Neural progenitor cell (in vitro differentiated cells): Measurements from ENCODE around the gene MSS51. TPM values are rescaled to one million over a fixed set of nuclear protein-coding genes. Genes with fewer than 3 reads are reported as not detected.

Source experiments
- DNase-seq: peaks from one replicate; pipeline ENCODE4 v3.0.0-alpha.2; 2016; ENCODE audit warnings: low spot score
- H2AFZ ChIP-seq: fragments of 200-600 bp; sonication (generic); replicated peaks from 2 replicates; pipeline ENCODE4 v1.6.1; 2016; ENCODE audit warnings: antibody characterized with exemption
- H3F3A ChIP-seq: fragments of 200-600 bp; sonication (generic); 2 replicates; pipeline ENCODE4 v1.6.1; 2016; ENCODE audit warnings: antibody characterized with exemption, low read depth
- H3K27ac ChIP-seq: fragments of 200-600 bp; sonication (generic); 2 replicates; pipeline ENCODE4 v1.5.1; 2016; ENCODE audit warnings: mild to moderate bottlenecking
- H3K27me3 ChIP-seq: fragments of 200-600 bp; sonication (generic); 2 replicates; pipeline ENCODE4 v1.6.1; 2016; ENCODE audit warnings: mild to moderate bottlenecking, moderate library complexity
- H3K36me3 ChIP-seq: fragments of 200-600 bp; sonication (generic); 2 replicates; pipeline ENCODE4 v1.5.1; 2016
- H3K4me1 ChIP-seq: fragments of 200-600 bp; sonication (generic); 2 replicates; pipeline ENCODE4 v1.6.1; 2016; ENCODE audit warnings: mixed run types
- H3K4me2 ChIP-seq: fragments of 200-600 bp; sonication (generic); 2 replicates; pipeline ENCODE4 v1.6.1; 2016
- H3K4me3 ChIP-seq: fragments of 200-600 bp; sonication (generic); 2 replicates; pipeline ENCODE4 v1.5.1; 2016
- H3K79me2 ChIP-seq: fragments of 200-600 bp; sonication (generic); 2 replicates; pipeline ENCODE4 v1.6.1; 2016; ENCODE audit warnings: low read depth
- H3K9ac ChIP-seq: fragments of 200-600 bp; sonication (generic); 2 replicates; pipeline ENCODE4 v1.6.1; 2016
- H3K9me3 ChIP-seq: fragments of 200-600 bp; sonication (generic); 2 replicates; pipeline ENCODE4 v1.5.1; 2016; ENCODE audit warnings: low read depth
- H4K20me1 ChIP-seq: fragments of 200-600 bp; sonication (generic); 2 replicates; pipeline ENCODE4 v1.6.1; 2016; ENCODE audit warnings: low read depth
- H3K27ac Mint-ChIP-seq: 3 replicates; pipeline ENCODE4 v1.8.0; 2021; ENCODE audit warnings: mixed read lengths
- H3K27me3 Mint-ChIP-seq: 2 replicates; pipeline ENCODE4 v1.8.0; 2022; ENCODE audit warnings: low read depth, mild to moderate bottlenecking, inconsistent platforms, moderate library complexity, mixed read lengths; ENCODE audit not compliant: insufficient read depth
- H3K36me3 Mint-ChIP-seq: 3 replicates; pipeline ENCODE4 v1.8.0; 2021; ENCODE audit warnings: mixed read lengths
- H3K4me1 Mint-ChIP-seq: 3 replicates; pipeline ENCODE4 v1.8.0; 2021; ENCODE audit warnings: mixed read lengths
- H3K4me3 Mint-ChIP-seq: 3 replicates; pipeline ENCODE4 v1.8.0; 2021; ENCODE audit warnings: mild to moderate bottlenecking, moderate library complexity, mixed read lengths
- H3K9me3 Mint-ChIP-seq: 3 replicates; pipeline ENCODE4 v1.8.0; 2020; ENCODE audit warnings: mixed read lengths
- CTCF ChIP-seq: fragments of 200-600 bp; sonication (generic); IDR thresholded peaks from 2 replicates; pipeline ENCODE4 v1.5.1; 2017; ENCODE audit warnings: antibody characterized with exemption, mild to moderate bottlenecking
- EZH2 ChIP-seq: fragments of 200-600 bp; sonication (generic); IDR thresholded peaks from 2 replicates; pipeline ENCODE4 v1.6.1; 2017; ENCODE audit warnings: antibody characterized with exemption, mild to moderate bottlenecking, moderate library complexity
- EZH2phosphoT487 ChIP-seq: fragments of 200-600 bp; sonication (generic); IDR thresholded peaks from 2 replicates; pipeline ENCODE4 v1.6.1; 2017; ENCODE audit warnings: antibody characterized with exemption
- total RNA-seq: library from RNA; depleted of rRNA; stranded (reverse); fragments of >200 nt; gene quantifications from 2 replicates; pipeline ENCODE4 v1.2.3, GENCODE V29; 2015; ENCODE audit warnings: low replicate concordance

Gene MSS51
- total RNA-seq, 1 donor from 2014 or later: 2.2 TPM

GRCh38 chr10:73456187-73456890 is 23.0 kb upstream of the MSS51 start:
- Histone ChIP-seq H2AFZ (no peak overlapping the region), H3K9me3 (no peaks in the 10 kb centered on the region), H3K27ac (no peak overlapping the region), H3K27me3 (no peaks in the 10 kb centered on the region), H3K79me2 (no peaks in the 10 kb centered on the region), H3K4me3 (no peak overlapping the region), H3F3A (no peaks in the 10 kb centered on the region), H3K4me2 (no peak overlapping the region), H3K9ac (no peak overlapping the region), H3K4me1 (no peaks in the 10 kb centered on the region), H3K36me3 (peaks cover 8% of the 10 kb centered on the region), H4K20me1 (no peaks in the 10 kb centered on the region)
- Mint-ChIP-seq H3K27ac (no peak overlapping the region), H3K4me3 (no peak overlapping the region), H3K27me3 (no peaks in the 10 kb centered on the region), H3K4me1 (no peaks in the 10 kb centered on the region), H3K9me3 (no peaks in the 10 kb centered on the region), H3K36me3 (peaks cover 9% of the 10 kb centered on the region)
- TF ChIP-seq EZH2phosphoT487: no peak
- TF ChIP-seq CTCF: no peak
- no peak for TF ChIP-seq EZH2
- no peak for DNase-seq

GRCh38 chr10:73449113-73449512 is 15.8 kb upstream of the MSS51 start:
- no peak overlapping the region for H3K4me3 ChIP-seq
- TF ChIP-seq EZH2: no peak
- TF ChIP-seq EZH2phosphoT487: no peak
- TF ChIP-seq CTCF: no peak
- no peak overlapping the region for H2AFZ ChIP-seq
- H3K79me2 ChIP-seq: no peaks in the 10 kb centered on the region
- H3K27me3 ChIP-seq: no peaks in the 10 kb centered on the region
- H3K9me3 ChIP-seq: no peaks in the 10 kb centered on the region
- DNase-seq: no peak
- H3K4me2 ChIP-seq: no peak overlapping the region
- H3F3A ChIP-seq: no peaks in the 10 kb centered on the region
- H3K27ac Mint-ChIP-seq: no peak overlapping the region
- no peaks in the 10 kb centered on the region for H3K4me1 ChIP-seq
- H3K9me3 Mint-ChIP-seq: no peaks in the 10 kb centered on the region
- no peak overlapping the region for H3K9ac ChIP-seq
- H3K36me3 ChIP-seq: peaks cover 8% of the 10 kb centered on the region
- no peaks in the 10 kb centered on the region for H3K4me1 Mint-ChIP-seq
- no peak overlapping the region for H3K4me3 Mint-ChIP-seq
- no peak overlapping the region for H3K27ac ChIP-seq
- peaks cover 9% of the 10 kb centered on the region for H3K36me3 Mint-ChIP-seq
- no peaks in the 10 kb centered on the region for H4K20me1 ChIP-seq
- no peaks in the 10 kb centered on the region for H3K27me3 Mint-ChIP-seq

- TF ChIP-seq CTCF (no peak), EZH2 (no peak), EZH2phosphoT487 (no peak)
- no peaks in the 10 kb centered on the region for H3K9me3 ChIP-seq
These were observed 15.0 kb upstream of the MSS51 start for GRCh38 chr10:73448384-73448783.

More at GRCh38 chr10:73448384-73448783, 15.0 kb upstream of the MSS51 start:
- no peaks in the 10 kb centered on the region for H4K20me1 ChIP-seq
- peaks cover 7% of the 10 kb centered on the region for H3K36me3 Mint-ChIP-seq
- H3K27ac Mint-ChIP-seq: no peak overlapping the region
- no peak overlapping the region for H3K9ac ChIP-seq
- H3K79me2 ChIP-seq: no peaks in the 10 kb centered on the region
- H3K4me1 Mint-ChIP-seq: no peaks in the 10 kb centered on the region
- no peak overlapping the region for H3K27ac ChIP-seq
- no peak overlapping the region for H3K4me3 Mint-ChIP-seq
- DNase-seq: no peak
- H3K27me3 Mint-ChIP-seq: no peaks in the 10 kb centered on the region
- peaks cover 7% of the 10 kb centered on the region for H3K36me3 ChIP-seq
- no peak overlapping the region for H3K4me3 ChIP-seq
- H3F3A ChIP-seq: no peaks in the 10 kb centered on the region
- no peaks in the 10 kb centered on the region for H3K27me3 ChIP-seq
- no peaks in the 10 kb centered on the region for H3K9me3 Mint-ChIP-seq
- H2AFZ ChIP-seq: no peak overlapping the region
- no peaks in the 10 kb centered on the region for H3K4me1 ChIP-seq
- H3K4me2 ChIP-seq: no peak overlapping the region
